Cardiac septum (tissue), 1 donor: ENCODE results near the gene LCN1. TPM values are rescaled to one million over a fixed set of nuclear protein-coding genes. Genes with fewer than 3 reads are reported as not detected.
"Not testable (repeated sequence)": the region's sequence is repeated elsewhere in the genome, so short reads cannot be mapped to it uniquely, and the experiment has no call there.

Source experiments
- DNase-seq: peaks from one replicate; pipeline ENCODE4 v3.0.0-alpha.2; 2020; ENCODE audit warnings: low spot score
- intact Hi-C: fragments of 100-400 bp; cut with DNase I; formaldehyde crosslinking; loops from one replicate; pipeline ENCODE4 v1.14.0; 2022
- total RNA-seq: library from RNA; stranded (reverse); fragmentation: NEBNext Ultra II Directional; extraction: Animal tissue kit (Norgen Biotek cat#: 25700); gene quantifications from one replicate; pipeline ENCODE4 v1.2.1, GENCODE V29; 2021
- donor health status: DM: no; HTN: no; CAD: no.

The LCN1 gene
- total RNA-seq, 1 donor from 2014 or later, result not detected

- no peak for DNase-seq
- intact Hi-C loops, result no loop called here
Measured at GRCh38 chr9:135517407-135517822, 3.8 kb upstream of the LCN1 start.

- DNase-seq, result no peak
- intact Hi-C loops, result no loop called here
Measured at GRCh38 chr9:135519179-135519971, 1.9 kb upstream of the LCN1 start.

GRCh38 chr9:135521608-135522095 lies 412 bp downstream of the LCN1 start:
- DNase-seq, result no peak

GRCh38 chr9:135522137-135522877 lies 1.1 kb downstream of the LCN1 start:
- no peak for DNase-seq
- intact Hi-C loops, result no loop called here

More at GRCh38 chr9:135521608-135522095, 412 bp downstream of the LCN1 start:
- intact Hi-C loops, result no loop called here

GRCh38 chr9:135522931-135523330 lies 1.7 kb downstream of the LCN1 start:
- DNase-seq, result no peak
- intact Hi-C loops, result no loop called here

- intact Hi-C loops, result no loop called here
- no peak for DNase-seq
Measured at GRCh38 chr9:135523521-135524129, 2.4 kb downstream of the LCN1 start.

- intact Hi-C loops, result no loop called here
- DNase-seq, result no peak
Measured at GRCh38 chr9:135524130-135524861, 3.1 kb downstream of the LCN1 start.

GRCh38 chr9:135525241-135526088 lies 4.2 kb downstream of the LCN1 start:
- DNase-seq, result no peak
- intact Hi-C loops, result no loop called here

- intact Hi-C loops, result no loop called here
- no peak for DNase-seq
Measured at GRCh38 chr9:135526089-135526729, 5.0 kb downstream of the LCN1 start.

- intact Hi-C loops, result no loop called here
- no peak for DNase-seq
Measured at GRCh38 chr9:135526730-135527571, 5.7 kb downstream of the LCN1 start.

- intact Hi-C loops, DNase-seq: not testable (repeated sequence)
Measured at GRCh38 chr9:135528842-135529435, 7.7 kb downstream of the LCN1 start.

GRCh38 chr9:135530146-135530545 lies 8.9 kb downstream of the LCN1 start:
- intact Hi-C loops, result no loop called here
- DNase-seq, result no peak

- intact Hi-C loops, result no loop called here
- no peak for DNase-seq
Measured at GRCh38 chr9:135531096-135531495, 9.9 kb downstream of the LCN1 start.

- DNase-seq, result no peak
- intact Hi-C loops, result no loop called here
Measured at GRCh38 chr9:135533113-135533512, 11.9 kb downstream of the LCN1 start.

GRCh38 chr9:135533674-135534073 lies 12.4 kb downstream of the LCN1 start:
- no peak for DNase-seq
- intact Hi-C loops, result no loop called here

- DNase-seq, intact Hi-C loops: not testable (repeated sequence)
Measured at GRCh38 chr9:135534192-135534711, 13.0 kb downstream of the LCN1 start.

GRCh38 chr9:135534826-135535225 lies 13.6 kb downstream of the LCN1 start:
- intact Hi-C loops, DNase-seq: not testable (repeated sequence)
